Fibroblast of lung (primary cell): Measurements from ENCODE around the gene CEP192.

Source experiments
- CTCF ChIP-seq, 2 donors: IDR thresholded peaks in 1 of 2; conservative IDR thresholded peaks in 1 of 2; 1 replicate in 1 of 2; 2 replicates in 1 of 2; pipeline ENCODE4 v1.5.1; 2011 to 2012; ENCODE audit warnings: low read length in 2 of 2, control low read depth in 1 of 2, inconsistent platforms in 1 of 2, low read depth in 1 of 2, mild to moderate bottlenecking in 1 of 2
- EZH2 ChIP-seq: IDR thresholded peaks from 2 replicates; pipeline ENCODE4 v1.5.1; 2012; ENCODE audit warnings: low read length, control low read depth, mild to moderate bottlenecking; ENCODE audit errors: missing control alignments

DNA sequence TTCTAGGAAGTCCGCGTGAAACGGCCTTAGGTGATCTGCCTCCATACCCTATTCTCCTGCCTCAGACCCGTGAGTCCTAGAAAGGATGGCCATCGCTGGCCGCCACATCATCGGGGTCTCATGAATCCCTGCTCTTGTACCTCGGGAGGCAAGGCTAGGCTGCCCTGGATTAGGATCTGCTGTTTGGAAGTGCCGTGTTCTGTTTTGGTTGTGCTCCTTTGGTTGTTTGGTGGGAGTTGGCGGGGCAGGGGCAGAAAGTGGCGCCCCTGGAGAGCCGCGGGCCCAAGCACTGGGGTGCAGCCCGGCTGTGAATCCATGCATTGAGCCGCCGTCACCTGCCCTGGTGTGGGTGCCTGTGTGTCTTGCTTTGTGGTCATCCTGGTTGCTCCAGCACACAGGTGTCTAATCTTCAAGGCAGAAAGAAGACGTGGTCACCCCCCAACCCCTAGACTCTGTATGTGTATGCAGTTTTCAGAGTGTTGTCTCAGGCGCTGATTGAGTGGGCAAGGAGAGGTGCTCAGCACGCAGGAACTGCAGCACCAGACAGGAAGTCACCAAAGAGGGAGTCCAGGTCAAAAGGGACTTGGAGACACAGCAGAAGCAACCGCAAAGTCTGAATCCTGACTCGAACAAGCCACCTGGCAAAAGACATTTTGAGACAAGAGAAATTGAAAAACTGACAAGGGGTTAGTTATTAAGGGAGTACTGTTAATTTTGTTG is 147.4 kb downstream of the CEP192 start:
- no peak for TF ChIP-seq CTCF (conservative IDR thresholded peaks at IDR 0.05 in 1 of 2, IDR thresholded peaks at IDR 0.05 in 1 of 2; ENCODE audit: low read depth in 1 of 2, low read length in 2 of 2)
- TF ChIP-seq EZH2: no peak
